Measurements from ENCODE around the gene MIPOL1.
"Not testable (repeated sequence)": the region's sequence is repeated elsewhere in the genome, so short reads cannot be mapped to it uniquely, and the experiment has no call there.

GRCh38 chr14:37555596-37555995 lies 357.9 kb downstream of the MIPOL1 start:
- TF ChIP-seq CTCF (IDR thresholded peaks at IDR 0.05 in 2 of 3, conservative IDR thresholded peaks at IDR 0.05 in 1 of 3; ENCODE audit: borderline replicate concordance in 1 of 3, insufficient read depth in 1 of 3, low read depth in 2 of 3, low read length in 2 of 3); EZH2 (IDR thresholded peaks at IDR 0.05); EGR1 (IDR thresholded peaks at IDR 0.05; ENCODE audit: low read depth); POLR2AphosphoS5 (IDR thresholded peaks at IDR 0.05; ENCODE audit: low read depth, low read length); CEBPB (IDR thresholded peaks at IDR 0.05; ENCODE audit: low read depth): not testable (repeated sequence)
- TF ChIP-seq, protein P1, sequence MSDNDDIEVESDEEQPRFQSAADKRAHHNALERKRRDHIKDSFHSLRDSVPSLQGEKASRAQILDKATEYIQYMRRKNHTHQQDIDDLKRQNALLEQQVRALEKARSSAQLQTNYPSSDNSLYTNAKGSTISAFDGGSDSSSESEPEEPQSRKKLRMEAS (IDR thresholded peaks at IDR 0.05) = not testable (repeated sequence)

Data from HCT116 (cell line).